Measurements from ENCODE around the gene CCDC30. TPM values are rescaled to one million over a fixed set of nuclear protein-coding genes. Genes with fewer than 3 reads are reported as not detected.
"Not testable (repeated sequence)": the region's sequence is repeated elsewhere in the genome, so short reads cannot be mapped to it uniquely, and the experiment has no call there.

CCDC30 gene
- total RNA-seq, 2 experiments from 2014 or later: 1.2 to 1.3 TPM

- Mint-ChIP-seq H3K27ac (no peak overlapping the region), H3K27me3 (no peaks in the 10 kb centered on the region), H3K4me3 (no peak overlapping the region), H3K4me1 (ENCODE audit: low read depth) (no peaks in the 10 kb centered on the region), H3K9me3 (no peaks in the 10 kb centered on the region), H3K36me3 (ENCODE audit: low read depth) (peaks cover 19% of the 10 kb centered on the region)
- H3K27me3 ChIP-seq (ENCODE audit: control insufficient read depth in 1 of 2, insufficient read depth in 2 of 2, low read length in 2 of 2): no peaks in the 10 kb centered on the region
- intact Hi-C loops (cut with DNase I, micrococcal nuclease): no loop called here
- ATAC-seq (ENCODE audit: poor library complexity): no peak
- ChIA-PET POLR2A (no interaction called here), CTCF (no interaction called here)
- DNase-seq: no peak
- H3K9me3 ChIP-seq (ENCODE audit: control insufficient read depth in 1 of 2, insufficient read depth in 1 of 2, low read length in 2 of 2): no peaks in the 10 kb centered on the region
- no peak overlapping the region for H3K27ac ChIP-seq (ENCODE audit: low read depth in 1 of 2, low read length in 2 of 2)
- no peak for TF ChIP-seq CTCF (IDR thresholded peaks at IDR 0.05)
- no peaks in the 10 kb centered on the region for H3K4me1 ChIP-seq (ENCODE audit: insufficient read depth, low read length)
- no peak overlapping the region for H3K4me3 ChIP-seq (ENCODE audit: low read length)
- peaks cover 7% of the 10 kb centered on the region for H3K36me3 ChIP-seq (ENCODE audit: insufficient read depth, low read length)
Observed at GRCh38 chr1:42482635-42483153, 19.6 kb downstream of the CCDC30 start.

GRCh38 chr1:42484382-42484781, 21.3 kb downstream of the CCDC30 start:
- H3K9me3 ChIP-seq (ENCODE audit: control insufficient read depth in 1 of 2, insufficient read depth in 1 of 2, low read length in 2 of 2): no peaks in the 10 kb centered on the region
- ChIA-PET POLR2A (no interaction called here), CTCF (no interaction called here)
- no peak for DNase-seq
- intact Hi-C loops (cut with DNase I, micrococcal nuclease): no loop called here
- H3K4me3 Mint-ChIP-seq: no peak overlapping the region
- H3K27me3 ChIP-seq (ENCODE audit: control insufficient read depth in 1 of 2, insufficient read depth in 2 of 2, low read length in 2 of 2): no peaks in the 10 kb centered on the region
- H3K4me1 ChIP-seq (ENCODE audit: insufficient read depth, low read length): no peaks in the 10 kb centered on the region
- H3K4me1 Mint-ChIP-seq (ENCODE audit: low read depth): no peaks in the 10 kb centered on the region
- no peak overlapping the region for H3K27ac ChIP-seq (ENCODE audit: low read depth in 1 of 2, low read length in 2 of 2)
- peaks cover 19% of the 10 kb centered on the region for H3K36me3 Mint-ChIP-seq (ENCODE audit: low read depth)
- no peak overlapping the region for H3K4me3 ChIP-seq (ENCODE audit: low read length)
- ATAC-seq (ENCODE audit: poor library complexity): no peak
- peaks cover 7% of the 10 kb centered on the region for H3K36me3 ChIP-seq (ENCODE audit: insufficient read depth, low read length)
- no peak for TF ChIP-seq CTCF (IDR thresholded peaks at IDR 0.05)
- no peak overlapping the region for H3K27ac Mint-ChIP-seq
- H3K9me3 Mint-ChIP-seq: no peaks in the 10 kb centered on the region
- no peaks in the 10 kb centered on the region for H3K27me3 Mint-ChIP-seq

- Mint-ChIP-seq H3K4me1 (ENCODE audit: low read depth) (no peaks in the 10 kb centered on the region), H3K9me3 (peaks cover 2% of the 10 kb centered on the region), H3K27me3 (no peaks in the 10 kb centered on the region), H3K36me3 (ENCODE audit: low read depth) (peaks cover 29% of the 10 kb centered on the region), H3K4me3 (no peak overlapping the region), H3K27ac (no peak overlapping the region)
- intact Hi-C loops (cut with DNase I, micrococcal nuclease): no loop called here
- Histone ChIP-seq H3K9me3 (ENCODE audit: control insufficient read depth in 1 of 2, insufficient read depth in 1 of 2, low read length in 2 of 2) (peaks cover 0 to 4% of the 10 kb centered on the region in 2 experiments), H3K4me3 (ENCODE audit: low read length) (no peak overlapping the region), H3K27ac (ENCODE audit: low read depth in 1 of 2, low read length in 2 of 2) (no peak overlapping the region), H3K4me1 (ENCODE audit: insufficient read depth, low read length) (no peaks in the 10 kb centered on the region), H3K36me3 (ENCODE audit: insufficient read depth, low read length) (no peaks in the 10 kb centered on the region), H3K27me3 (ENCODE audit: control insufficient read depth in 1 of 2, insufficient read depth in 2 of 2, low read length in 2 of 2) (no peaks in the 10 kb centered on the region)
- no peak for ATAC-seq (ENCODE audit: poor library complexity)
- CTCF ChIA-PET: no interaction called here
- POLR2A ChIA-PET: interaction anchor here (1.0 kb wide), 1 partner anchor 202 kb away, joined by 3 read pairs; no protein-coding TSS in a partner anchor
- no peak for TF ChIP-seq CTCF (IDR thresholded peaks at IDR 0.05)
- DNase-seq: no peak
Observed at GRCh38 chr1:42490237-42490636, 27.2 kb downstream of the CCDC30 start.

- ATAC-seq (ENCODE audit: poor library complexity); H3K4me1 ChIP-seq (ENCODE audit: insufficient read depth, low read length); H3K9me3 Mint-ChIP-seq; POLR2A ChIA-PET; H3K4me3 Mint-ChIP-seq; H3K36me3 ChIP-seq (ENCODE audit: insufficient read depth, low read length); CTCF ChIA-PET; H3K27ac Mint-ChIP-seq; intact Hi-C loops (cut with DNase I, micrococcal nuclease); H3K27ac ChIP-seq (ENCODE audit: low read depth in 1 of 2, low read length in 2 of 2); H3K27me3 Mint-ChIP-seq; H3K4me3 ChIP-seq (ENCODE audit: low read length); H3K27me3 ChIP-seq (ENCODE audit: control insufficient read depth in 1 of 2, insufficient read depth in 2 of 2, low read length in 2 of 2); DNase-seq; H3K4me1 Mint-ChIP-seq (ENCODE audit: low read depth): not testable (repeated sequence)
- H3K36me3 Mint-ChIP-seq (ENCODE audit: low read depth): peaks cover 82% of the 10 kb centered on the region
- H3K9me3 ChIP-seq (ENCODE audit: control insufficient read depth in 1 of 2, insufficient read depth in 1 of 2, low read length in 2 of 2): peaks cover 10 to 28% of the 10 kb centered on the region in 2 experiments
Observed at GRCh38 chr1:42502031-42502430, 38.9 kb downstream of the CCDC30 start.

Measured in CD4-positive, alpha-beta T cell (primary cell).